Esophagus squamous epithelium (tissue), 5 donors: Measurements from ENCODE around the gene DTNA. TPM values are rescaled to one million over a fixed set of nuclear protein-coding genes. Genes with fewer than 3 reads are reported as not detected.

Experiments used
- DNase-seq: peaks from one replicate; lab custom pipeline; 2025; lab: John Stamatoyannopoulos, UW
- H3K27ac ChIP-seq, 4 donors: fragments of 200-600 bp; sonication (generic); one replicate each; pipeline ENCODE4 v1.5.1; 2016 to 2019; ENCODE audit warnings: mild to moderate bottlenecking in 1 of 4
- H3K27me3 ChIP-seq, 4 donors: fragments of 200-600 bp; sonication (generic); 1 replicate in 3 of 4; 2 replicates in 1 of 4; pipeline versions ENCODE4 v1.5.1 to v1.6.0; 2017 to 2021; ENCODE audit warnings: antibody characterized with exemption in 1 of 4
- H3K36me3 ChIP-seq, 3 donors: fragments of 200-600 bp; sonication (generic); one replicate each; pipeline ENCODE4 v1.5.1; 2016 to 2019
- H3K4me1 ChIP-seq, 3 donors: fragments of 200-600 bp; sonication (generic); one replicate each; pipeline ENCODE4 v1.5.1; 2017 to 2019
- H3K4me3 ChIP-seq, 4 donors: fragments of 200-600 bp; sonication (generic); 1 replicate in 3 of 4; 2 replicates in 1 of 4; pipeline ENCODE4 v1.5.1; 2016 to 2019; ENCODE audit warnings: mild to moderate bottlenecking in 2 of 4, moderate library complexity in 1 of 4
- H3K9me3 ChIP-seq, 3 donors: fragments of 200-600 bp; sonication (generic); one replicate each; pipeline ENCODE4 v1.5.1; 2016 to 2019
- CTCF ChIP-seq, 6 experiments: fragments of 450-650 bp in 4 of 6; fragments of 200-600 bp in 2 of 6; sonication (generic) in 2 of 6; IDR thresholded peaks; one replicate each; pipeline ENCODE4 v1.5.1; 2016 to 2019; ENCODE audit warnings: antibody characterized with exemption in 6 of 6, mild to moderate bottlenecking in 4 of 6, moderate library complexity in 4 of 6
- POLR2A ChIP-seq, 4 donors: fragments of 450-650 bp; IDR thresholded peaks; one replicate each; pipeline ENCODE4 v1.6.1; 2017; ENCODE audit warnings: antibody characterized with exemption in 4 of 4, mild to moderate bottlenecking in 4 of 4, moderate library complexity in 3 of 4
- WGBS, 2 donors: methylation state at CpG; one replicate each; pipeline ENCODE4 v1.1.5; 2018; 5-methylcytosine and 5-hydroxymethylcytosine counted together
- intact Hi-C: fragments of 100-400 bp; cut with DNase I; formaldehyde crosslinking; loops from one replicate; pipeline ENCODE4 v1.15.0; 2022
- total RNA-seq, 4 donors: library from RNA; depleted of rRNA; stranded (reverse); fragments of >200 nt; gene quantifications; one replicate each; pipeline ENCODE4 v1.1.0, GENCODE V29; 2016
- donor health status: DM: yes; HTN: yes; CAD: no.

The DTNA gene
- total RNA-seq, 4 donors from 2014 or later: 1.7 to 75.0 (median 17.2) TPM

- DNase-seq: no peak
- 32 to 70% methylated on average over 1 of the region's 1 CpG for WGBS, 2 donors
- intact Hi-C loops: no loop called here
- no peaks in the 10 kb centered on the region for H3K36me3 ChIP-seq
- H3K9me3 ChIP-seq: no peaks in the 10 kb centered on the region
- no peak for TF ChIP-seq POLR2A (IDR thresholded peaks at IDR 0.05)
- no peak for TF ChIP-seq CTCF (IDR thresholded peaks at IDR 0.05)
- no peaks in the 10 kb centered on the region for H3K27me3 ChIP-seq
- H3K4me1 ChIP-seq: no peaks in the 10 kb centered on the region
- H3K4me3 ChIP-seq: no peak overlapping the region
- no peak overlapping the region for H3K27ac ChIP-seq
Measured at GRCh38 chr18:34933909-34934661, 224.0 kb downstream of the DTNA start.

- WGBS, 2 donors: 42 to 58% methylated on average over 3 of the region's 3 CpGs
- no peak overlapping the region for H3K4me3 ChIP-seq
Measured at GRCh38 chr18:34936772-34937171, 226.7 kb downstream of the DTNA start.

GRCh38 chr18:34938090-34938489 lies 228.0 kb downstream of the DTNA start:
- intact Hi-C loops: no loop called here
- Histone ChIP-seq H3K27me3 (no peaks in the 10 kb centered on the region), H3K4me1 (no peaks in the 10 kb centered on the region), H3K9me3 (no peaks in the 10 kb centered on the region), H3K27ac (no peak overlapping the region), H3K4me3 (no peak overlapping the region), H3K36me3 (no peaks in the 10 kb centered on the region)
- TF ChIP-seq POLR2A (IDR thresholded peaks at IDR 0.05): no peak
- TF ChIP-seq CTCF (IDR thresholded peaks at IDR 0.05): no peak
- DNase-seq: no peak
- WGBS, 2 donors: 87 to 100% methylated on average over 1 of the region's 1 CpG

More at GRCh38 chr18:34936772-34937171, 226.7 kb downstream of the DTNA start:
- Histone ChIP-seq H3K27me3 (no peaks in the 10 kb centered on the region), H3K9me3 (no peaks in the 10 kb centered on the region), H3K4me1 (no peaks in the 10 kb centered on the region), H3K27ac (no peak overlapping the region), H3K36me3 (no peaks in the 10 kb centered on the region)
- TF ChIP-seq POLR2A (IDR thresholded peaks at IDR 0.05) (no peak), CTCF (IDR thresholded peaks at IDR 0.05) (no peak)
- intact Hi-C loops: no loop called here
- DNase-seq: no peak
